ENCODE data around the gene HOXB3. TPM values are rescaled to one million over a fixed set of nuclear protein-coding genes. Genes with fewer than 3 reads are reported as not detected.

HOXB3 gene
- total RNA-seq, 1 experiment from 2014 or later = not detected

GRCh38 chr17:48506246-48506645 lies 83.8 kb downstream of the HOXB3 start:
- no peak overlapping the region for H2BK5ac ChIP-seq (ENCODE audit: insufficient read length, low read length)
- no peak overlapping the region for H2BK15ac ChIP-seq (ENCODE audit: low read depth, low read length)
- no peak overlapping the region for H3K27ac ChIP-seq (ENCODE audit: insufficient read length, low read depth, low read length)
- no CpG with 5 or more reads among the region's 5 CpGs for WGBS (ENCODE audit: extremely low coverage, insufficient read length, low lambda C conversion rate)
- no peak overlapping the region for H4K91ac ChIP-seq (ENCODE audit: insufficient read length, low read depth, low read length)
- H4K5ac ChIP-seq (ENCODE audit: insufficient read length, low read depth, low read length) = no peak overlapping the region
- no peaks in the 10 kb centered on the region for H4K20me1 ChIP-seq (ENCODE audit: control insufficient read depth, insufficient read depth, insufficient read length)
- no peak overlapping the region for H3K9ac ChIP-seq (ENCODE audit: extremely low read depth, insufficient read length, low read length)
- H3K56ac ChIP-seq (ENCODE audit: insufficient read length, low read depth, low read length) = no peak overlapping the region
- no peaks in the 10 kb centered on the region for H3K4me1 ChIP-seq (ENCODE audit: insufficient read depth, low read length)
- H3K9me3 ChIP-seq (ENCODE audit: control insufficient read depth, low read depth, low read length) = no peaks in the 10 kb centered on the region
- peaks cover 3% of the 10 kb centered on the region; the same call in 1 of the 2 replicates for H3K27me3 ChIP-seq (ENCODE audit: insufficient read depth, low read length)
- no peaks in the 10 kb centered on the region for H3K9me3 Mint-ChIP-seq
- peaks cover 16 to 22% of the 10 kb centered on the region in 2 experiments for H3K4me1 Mint-ChIP-seq
- H3K14ac ChIP-seq (ENCODE audit: insufficient read depth, low read length) = no peak overlapping the region
- H3K4me3 Mint-ChIP-seq = no peak overlapping the region
- DNase-seq = no peak
- H3K79me2 ChIP-seq (ENCODE audit: insufficient read depth, low read length) = 0 out of 2 replicates have a peak, but pooled peaks cover 2% of the 10 kb centered on the region
- H3K23me2 ChIP-seq (ENCODE audit: insufficient read length, low read depth, low read length, poor library complexity, severe bottlenecking) = no peaks in the 10 kb centered on the region
- H2AK5ac ChIP-seq (ENCODE audit: insufficient read length, low read length) = no peak overlapping the region
- no peak overlapping the region for H4K8ac ChIP-seq (replicated peaks; ENCODE audit: insufficient read length, low read depth, low read length)
- H3K4me2 ChIP-seq (ENCODE audit: insufficient read depth, insufficient read length, low read length) = no peak overlapping the region
- no peak overlapping the region for H3K23ac ChIP-seq (ENCODE audit: insufficient read length, low read depth, low read length)
- no peaks in the 10 kb centered on the region; a peak in 1 of 7 replicates for H3K36me3 Mint-ChIP-seq (ENCODE audit: insufficient read depth in 1 of 3, low read depth in 3 of 3)
- H3K18ac ChIP-seq (ENCODE audit: insufficient read length, low read depth, low read length) = no peak overlapping the region
- TF ChIP-seq CTCF (conservative IDR thresholded peaks at IDR 0.05) = no peak
- H2BK20ac ChIP-seq (ENCODE audit: low read depth, low read length, poor library complexity, severe bottlenecking) = no peak overlapping the region
- H3K4ac ChIP-seq (ENCODE audit: low read depth, low read length) = no peak overlapping the region
- peaks cover 75% of the 10 kb centered on the region for H3K27me3 Mint-ChIP-seq (ENCODE audit: low read depth)
- H3T11ph ChIP-seq (ENCODE audit: low read length) = no peak overlapping the region
- H3K27ac Mint-ChIP-seq = no peak overlapping the region
- H2BK120ac ChIP-seq (ENCODE audit: low read depth, low read length, poor library complexity, severe bottlenecking) = no peak overlapping the region
- no peak overlapping the region for H2BK12ac ChIP-seq (ENCODE audit: insufficient read length, low read depth, low read length)
- no peak overlapping the region for H2AFZ ChIP-seq (ENCODE audit: low read length)
- H3K79me1 ChIP-seq (ENCODE audit: insufficient read depth, low read depth, low read length, poor library complexity, severe bottlenecking) = no peaks in the 10 kb centered on the region
